Neural cell (in vitro differentiated cells): ENCODE results near the gene LIG1. TPM values are rescaled to one million over a fixed set of nuclear protein-coding genes. Genes with fewer than 3 reads are reported as not detected.

Experiments used
- H2AFZ ChIP-seq: fragments of 200-600, 300-800 bp; sonication (generic), shearing (Covaris generic); 2 replicates; pipeline ENCODE4 v1.6.0; 2014; ENCODE audit warnings: low read depth, mild to moderate bottlenecking, antibody characterized with exemption, low read length, moderate library complexity
- H3F3A ChIP-seq: fragments of 200-600 bp; shearing (Covaris generic); 2 replicates; pipeline ENCODE4 v1.6.1; 2016; ENCODE audit warnings: mild to moderate bottlenecking, moderate library complexity, mixed read lengths, antibody characterized with exemption, low read length; ENCODE audit not compliant: insufficient read depth, poor library complexity, severe bottlenecking
- H3K27ac ChIP-seq: fragments of 200-600, 300-800 bp; sonication (generic), shearing (Covaris generic); 2 replicates; pipeline ENCODE4 v1.5.1; 2014; ENCODE audit warnings: mild to moderate bottlenecking, low read length, moderate library complexity
- H3K27me3 ChIP-seq: fragments of 300-800, 200-600 bp; sonication (generic), shearing (Covaris generic); 2 replicates; pipeline ENCODE4 v1.6.0; 2014; ENCODE audit warnings: mild to moderate bottlenecking, low read depth, low read length, moderate library complexity; ENCODE audit not compliant: insufficient read depth
- H3K36me3 ChIP-seq: fragments of 300-800, 200-600 bp; sonication (generic), shearing (Covaris generic); 2 replicates; pipeline ENCODE4 v1.5.1; 2014; ENCODE audit warnings: mild to moderate bottlenecking, antibody characterized with exemption, low read length, moderate library complexity; ENCODE audit not compliant: insufficient read depth
- H3K4me2 ChIP-seq: fragments of 300-800, 200-600 bp; sonication (generic), shearing (Covaris generic); 2 replicates; pipeline ENCODE4 v1.6.0; 2014; ENCODE audit warnings: mild to moderate bottlenecking, low read length
- H3K4me3 ChIP-seq: fragments of 300-800, 200-600 bp; sonication (generic), shearing (Covaris generic); 2 replicates; pipeline ENCODE4 v1.5.1; 2014; ENCODE audit warnings: mild to moderate bottlenecking, low read length, moderate library complexity
- H3K79me2 ChIP-seq: fragments of 200-600 bp; shearing (Covaris generic); replicated peaks from 2 replicates; pipeline ENCODE4 v1.6.0; 2014; ENCODE audit warnings: mild to moderate bottlenecking, low read length, moderate library complexity; ENCODE audit not compliant: insufficient read depth
- H3K9ac ChIP-seq: fragments of 300-800, 200-600 bp; sonication (generic), shearing (Covaris generic); 2 replicates; pipeline ENCODE4 v1.6.1; 2016; ENCODE audit warnings: mild to moderate bottlenecking, low read length, mixed read lengths
- H3K9me2 ChIP-seq: fragments of 200-600 bp; shearing (Covaris generic); 2 replicates; pipeline ENCODE4 v1.6.1; 2016; ENCODE audit warnings: mild to moderate bottlenecking, low read length, mixed read lengths; ENCODE audit not compliant: insufficient read depth
- H3K9me3 ChIP-seq: fragments of 200-600, 300-800 bp; sonication (generic), shearing (Covaris generic); 2 replicates; pipeline ENCODE4 v1.6.1; 2016; ENCODE audit warnings: mild to moderate bottlenecking, mixed run types, low read length, moderate library complexity, mixed read lengths
- H4K20me1 ChIP-seq: fragments of 200-600 bp; shearing (Covaris generic); 2 replicates; pipeline ENCODE4 v1.6.1; 2016; ENCODE audit warnings: mild to moderate bottlenecking, mixed run types; ENCODE audit not compliant: insufficient read depth
- EP300 ChIP-seq: fragments of 450-650 bp; conservative IDR thresholded peaks from 2 replicates; pipeline ENCODE4 v1.6.1; 2014; ENCODE audit warnings: antibody characterized with exemption, mild to moderate bottlenecking, moderate library complexity; ENCODE audit not compliant: poor library complexity, severe bottlenecking
- EZH2 ChIP-seq: fragments of 200-600, 300-800 bp; shearing (Covaris generic), sonication (generic); IDR thresholded peaks from 2 replicates; pipeline ENCODE4 v1.6.1; 2014; ENCODE audit warnings: antibody characterized with exemption, low read length, borderline replicate concordance, mild to moderate bottlenecking; ENCODE audit not compliant: insufficient read depth, poor library complexity, severe bottlenecking
- MXI1 ChIP-seq: fragments of 450-650 bp; conservative IDR thresholded peaks from 2 replicates; pipeline ENCODE4 v1.6.1; 2014; ENCODE audit warnings: antibody characterized with exemption, mild to moderate bottlenecking; ENCODE audit not compliant: poor library complexity, severe bottlenecking
- POLR2AphosphoS5 ChIP-seq: IDR thresholded peaks from 2 replicates; pipeline ENCODE4 v1.6.1; 2012
- RAD21 ChIP-seq: fragments of 450-650 bp; conservative IDR thresholded peaks from 2 replicates; pipeline ENCODE4 v1.6.1; 2014; ENCODE audit warnings: antibody characterized with exemption, mild to moderate bottlenecking, moderate library complexity
- SMC3 ChIP-seq: fragments of 450-650 bp; conservative IDR thresholded peaks from 2 replicates; pipeline ENCODE4 v1.6.1; 2014; ENCODE audit warnings: antibody characterized with exemption, mild to moderate bottlenecking, moderate library complexity; ENCODE audit not compliant: poor library complexity
- TAF1 ChIP-seq: IDR thresholded peaks from 2 replicates; pipeline ENCODE4 v1.6.1; 2012; ENCODE audit warnings: low read depth
- polyA plus RNA-seq: library from polyadenylated mRNA; depleted of rRNA; stranded (reverse); fragments of >200 nt; gene quantifications from 2 replicates; pipeline ENCODE4 v1.2.3, GENCODE V29; 2014
- TF ChIP-seq, protein P1 (sequence below): fragments of 450-650 bp; IDR thresholded peaks from 2 replicates; pipeline ENCODE4 v1.5.1; 2014; ENCODE audit warnings: antibody characterized with exemption, mild to moderate bottlenecking, moderate library complexity; ENCODE audit not compliant: poor library complexity, severe bottlenecking
- TF ChIP-seq, protein P2 (sequence below): IDR thresholded peaks from 2 replicates; pipeline ENCODE4 v1.6.1; 2012; ENCODE audit warnings: borderline replicate concordance

Gene LIG1
- polyA plus RNA-seq, 1 donor from 2014 or later, result 33.9 TPM

DNA sequence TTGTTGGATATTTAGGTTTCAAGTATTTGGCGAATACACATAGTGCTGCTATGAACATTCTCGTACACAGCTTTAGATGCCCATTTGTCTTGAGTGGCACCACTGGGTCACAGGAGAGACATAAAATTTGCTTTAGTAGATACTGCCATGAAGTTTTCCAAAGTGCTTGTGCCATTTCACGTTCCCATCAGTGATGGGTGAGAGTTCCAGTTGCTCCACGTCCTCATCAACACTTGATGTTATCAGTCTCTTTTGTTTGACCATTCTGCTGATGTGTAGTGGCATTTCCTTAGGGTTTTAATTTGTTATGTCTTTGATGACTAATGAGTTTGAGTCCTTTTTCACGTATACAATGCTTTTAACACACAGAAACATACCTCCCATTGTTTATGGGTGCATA lies 11.4 kb upstream of the LIG1 start:
- H3K27ac ChIP-seq, result no peak overlapping the region
- no peak overlapping the region for H3K4me2 ChIP-seq
- TF ChIP-seq EZH2, result no peak
- no peak for TF ChIP-seq TAF1
- TF ChIP-seq, protein P1, sequence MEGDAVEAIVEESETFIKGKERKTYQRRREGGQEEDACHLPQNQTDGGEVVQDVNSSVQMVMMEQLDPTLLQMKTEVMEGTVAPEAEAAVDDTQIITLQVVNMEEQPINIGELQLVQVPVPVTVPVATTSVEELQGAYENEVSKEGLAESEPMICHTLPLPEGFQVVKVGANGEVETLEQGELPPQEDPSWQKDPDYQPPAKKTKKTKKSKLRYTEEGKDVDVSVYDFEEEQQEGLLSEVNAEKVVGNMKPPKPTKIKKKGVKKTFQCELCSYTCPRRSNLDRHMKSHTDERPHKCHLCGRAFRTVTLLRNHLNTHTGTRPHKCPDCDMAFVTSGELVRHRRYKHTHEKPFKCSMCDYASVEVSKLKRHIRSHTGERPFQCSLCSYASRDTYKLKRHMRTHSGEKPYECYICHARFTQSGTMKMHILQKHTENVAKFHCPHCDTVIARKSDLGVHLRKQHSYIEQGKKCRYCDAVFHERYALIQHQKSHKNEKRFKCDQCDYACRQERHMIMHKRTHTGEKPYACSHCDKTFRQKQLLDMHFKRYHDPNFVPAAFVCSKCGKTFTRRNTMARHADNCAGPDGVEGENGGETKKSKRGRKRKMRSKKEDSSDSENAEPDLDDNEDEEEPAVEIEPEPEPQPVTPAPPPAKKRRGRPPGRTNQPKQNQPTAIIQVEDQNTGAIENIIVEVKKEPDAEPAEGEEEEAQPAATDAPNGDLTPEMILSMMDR, result no peak
- no peak for TF ChIP-seq EP300
- no peak for TF ChIP-seq RAD21
- no peak for TF ChIP-seq POLR2AphosphoS5
- TF ChIP-seq MXI1, result no peak
- TF ChIP-seq SMC3, result no peak
- TF ChIP-seq, protein P2, sequence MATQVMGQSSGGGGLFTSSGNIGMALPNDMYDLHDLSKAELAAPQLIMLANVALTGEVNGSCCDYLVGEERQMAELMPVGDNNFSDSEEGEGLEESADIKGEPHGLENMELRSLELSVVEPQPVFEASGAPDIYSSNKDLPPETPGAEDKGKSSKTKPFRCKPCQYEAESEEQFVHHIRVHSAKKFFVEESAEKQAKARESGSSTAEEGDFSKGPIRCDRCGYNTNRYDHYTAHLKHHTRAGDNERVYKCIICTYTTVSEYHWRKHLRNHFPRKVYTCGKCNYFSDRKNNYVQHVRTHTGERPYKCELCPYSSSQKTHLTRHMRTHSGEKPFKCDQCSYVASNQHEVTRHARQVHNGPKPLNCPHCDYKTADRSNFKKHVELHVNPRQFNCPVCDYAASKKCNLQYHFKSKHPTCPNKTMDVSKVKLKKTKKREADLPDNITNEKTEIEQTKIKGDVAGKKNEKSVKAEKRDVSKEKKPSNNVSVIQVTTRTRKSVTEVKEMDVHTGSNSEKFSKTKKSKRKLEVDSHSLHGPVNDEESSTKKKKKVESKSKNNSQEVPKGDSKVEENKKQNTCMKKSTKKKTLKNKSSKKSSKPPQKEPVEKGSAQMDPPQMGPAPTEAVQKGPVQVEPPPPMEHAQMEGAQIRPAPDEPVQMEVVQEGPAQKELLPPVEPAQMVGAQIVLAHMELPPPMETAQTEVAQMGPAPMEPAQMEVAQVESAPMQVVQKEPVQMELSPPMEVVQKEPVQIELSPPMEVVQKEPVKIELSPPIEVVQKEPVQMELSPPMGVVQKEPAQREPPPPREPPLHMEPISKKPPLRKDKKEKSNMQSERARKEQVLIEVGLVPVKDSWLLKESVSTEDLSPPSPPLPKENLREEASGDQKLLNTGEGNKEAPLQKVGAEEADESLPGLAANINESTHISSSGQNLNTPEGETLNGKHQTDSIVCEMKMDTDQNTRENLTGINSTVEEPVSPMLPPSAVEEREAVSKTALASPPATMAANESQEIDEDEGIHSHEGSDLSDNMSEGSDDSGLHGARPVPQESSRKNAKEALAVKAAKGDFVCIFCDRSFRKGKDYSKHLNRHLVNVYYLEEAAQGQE, result no peak
- H3K79me2 ChIP-seq, result no peaks in the 10 kb centered on the region
- no peaks in the 10 kb centered on the region for H4K20me1 ChIP-seq
- H3K9ac ChIP-seq, result no peak overlapping the region
- no peak overlapping the region for H3K4me3 ChIP-seq
- H3K36me3 ChIP-seq, result no peaks in the 10 kb centered on the region
- no peaks in the 10 kb centered on the region for H3F3A ChIP-seq
- no peaks in the 10 kb centered on the region for H3K9me2 ChIP-seq
- peaks cover 11% of the 10 kb centered on the region for H3K9me3 ChIP-seq
- H3K27me3 ChIP-seq, result no peaks in the 10 kb centered on the region
- H2AFZ ChIP-seq, result no peak overlapping the region

DNA sequence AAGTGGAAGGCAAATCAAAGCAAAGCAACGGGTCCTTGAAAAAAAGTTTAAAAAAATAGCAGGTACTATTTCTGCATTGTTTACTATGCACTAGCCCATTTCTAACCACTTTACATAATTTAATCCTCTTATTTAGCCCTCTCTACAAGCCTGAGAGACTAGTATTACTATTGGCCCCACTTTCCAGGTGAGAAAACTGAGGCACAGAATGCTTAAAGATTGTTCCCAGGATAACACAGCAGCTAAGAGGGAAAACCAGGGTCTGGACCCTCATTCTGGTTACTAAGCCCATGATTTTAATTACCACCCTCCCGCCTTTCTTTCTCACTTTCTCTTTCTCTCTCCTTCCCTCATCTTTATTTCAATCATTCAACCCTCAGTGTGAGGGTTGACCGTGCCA lies 6.1 kb upstream of the LIG1 start:
- Histone ChIP-seq H3K9me2 (no peaks in the 10 kb centered on the region), H3K4me3 (no peak overlapping the region), H3K27me3 (no peaks in the 10 kb centered on the region), H4K20me1 (no peaks in the 10 kb centered on the region), H3K9me3 (peaks cover under 1% of the 10 kb centered on the region), H3K36me3 (no peaks in the 10 kb centered on the region), H3K9ac (no peak overlapping the region), H3K79me2 (peaks cover 3% of the 10 kb centered on the region), H3F3A (no peaks in the 10 kb centered on the region), H3K27ac (no peak overlapping the region), H2AFZ (no peak overlapping the region), H3K4me2 (no peak overlapping the region)
- TF ChIP-seq EZH2, result no peak
- no peak for TF ChIP-seq TAF1
- TF ChIP-seq, protein P1, result no peak
- no peak for TF ChIP-seq POLR2AphosphoS5
- TF ChIP-seq SMC3, result no peak
- no peak for TF ChIP-seq EP300
- TF ChIP-seq, protein P2, result no peak
- TF ChIP-seq RAD21, result no peak
- TF ChIP-seq MXI1, result no peak
